Stimulated activated naive B cell treated with anti-CD40 and anti-IgM and Interleukin-4, amounts not matched to agents 10 μg/mL and 1 μg/mL and 100 μg/mL, for 72 hours (primary cell): Measurements from ENCODE around the gene ZNF14.
"Not testable (repeated sequence)": the region's sequence is repeated elsewhere in the genome, so short reads cannot be mapped to it uniquely, and the experiment has no call there.

Experiments used
- ATAC-seq, 2 donors: fragments of 150-1000 bp; cut with Tn5 transposase; replicated peaks; 2 replicates each; pipeline ENCODE4 v1.10.0; 2021; ENCODE audit warnings: moderate library complexity in 1 of 2
- DNase-seq: peaks from one replicate; pipeline ENCODE4 v3.0.0; 2021
- H3K27ac Mint-ChIP-seq: one replicate; pipeline ENCODE4 v1.8.0; 2022; ENCODE audit warnings: mild to moderate bottlenecking, mixed read lengths
- H3K27me3 Mint-ChIP-seq, 2 donors: one replicate each; pipeline ENCODE4 v1.8.0; 2022; ENCODE audit warnings: mixed read lengths in 2 of 2
- H3K36me3 Mint-ChIP-seq, 2 donors: one replicate each; pipeline ENCODE4 v1.8.0; 2022; ENCODE audit warnings: mixed read lengths in 2 of 2, mild to moderate bottlenecking in 1 of 2
- H3K4me1 Mint-ChIP-seq, 2 donors: one replicate each; pipeline ENCODE4 v1.8.0; 2022; ENCODE audit warnings: mixed read lengths in 2 of 2, mild to moderate bottlenecking in 1 of 2
- H3K4me3 Mint-ChIP-seq, 2 donors: one replicate each; pipeline ENCODE4 v1.8.0; 2022; ENCODE audit warnings: mild to moderate bottlenecking in 2 of 2, mixed read lengths in 2 of 2, moderate library complexity in 1 of 2
- H3K9me3 Mint-ChIP-seq, 2 donors: one replicate each; pipeline ENCODE4 v1.8.0; 2022; ENCODE audit warnings: mixed read lengths in 2 of 2, mild to moderate bottlenecking in 1 of 2

ZNF14 gene

GRCh38 chr19:19732579-19733501 is at the start of gene ZNF14:
Gene ZNF14 (minus strand): TSS chr19:19733112. CDS start chr19:19732958, 154 bp downstream.
- Mint-ChIP-seq H3K9me3 (no peaks in the 10 kb centered on the region), H3K36me3 (peaks cover 29 to 36% of the 10 kb centered on the region in 2 donors), H3K27me3 (no peaks in the 10 kb centered on the region), H3K4me3 (peak within 1 kb of the TSS; percentile 94 to 99), H3K4me1 (peaks cover 9 to 26% of the 10 kb centered on the region in 2 donors), H3K27ac (peak within 1 kb of the TSS; percentile 98)
- DNase-seq (peak; percentile 93), ATAC-seq (peak; percentile 99 to 100)

DNA sequence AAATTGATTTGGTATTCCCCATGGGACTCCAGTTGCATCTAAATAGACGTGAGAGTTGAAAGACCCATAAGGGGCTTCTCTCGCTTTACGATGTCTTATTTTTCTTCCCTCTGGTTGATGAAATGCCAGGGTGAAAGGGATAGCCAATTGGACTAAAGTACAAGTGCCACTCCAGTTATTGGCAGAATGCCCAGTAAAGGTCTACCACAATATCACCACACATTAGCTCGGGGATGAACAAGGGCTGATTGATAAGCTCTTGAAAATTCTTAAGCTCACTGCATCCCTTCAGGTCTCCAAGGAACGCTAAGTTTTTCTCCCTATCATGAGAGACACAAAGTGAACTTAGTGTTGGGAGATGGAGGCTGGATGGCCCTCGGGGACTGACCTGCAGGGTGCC is 48.9 kb upstream of the ZNF14 start:
- not testable (repeated sequence) for ATAC-seq, H3K27me3 Mint-ChIP-seq, H3K27ac Mint-ChIP-seq, H3K4me3 Mint-ChIP-seq, H3K9me3 Mint-ChIP-seq, DNase-seq
- Mint-ChIP-seq H3K4me1 (peaks cover 29 to 68% of the 10 kb centered on the region in 2 donors), H3K36me3 (peaks cover 46 to 72% of the 10 kb centered on the region in 2 donors)

DNA sequence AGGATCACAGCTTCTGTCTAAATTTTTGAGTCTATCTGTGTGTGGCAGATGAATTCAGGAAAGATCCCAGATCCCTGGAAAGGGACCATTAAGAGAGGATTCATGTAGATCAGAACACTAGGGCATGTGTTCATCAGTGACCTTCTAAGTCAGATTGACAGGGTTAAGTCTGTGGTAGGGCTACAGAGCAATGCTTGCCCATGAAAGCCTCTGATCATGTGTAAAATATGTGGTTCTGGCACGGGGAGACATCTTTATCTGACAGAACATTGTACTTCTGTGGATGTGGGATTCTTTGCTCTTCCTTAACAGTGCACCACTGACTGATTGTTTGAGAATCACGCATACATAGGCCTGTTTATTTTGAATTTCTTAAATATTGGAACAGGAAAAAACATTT is 45.8 kb upstream of the ZNF14 start:
- H3K27me3 Mint-ChIP-seq: no peaks in the 10 kb centered on the region
- no peak for DNase-seq
- H3K36me3 Mint-ChIP-seq: peaks cover 24 to 48% of the 10 kb centered on the region in 2 donors
- H3K4me1 Mint-ChIP-seq: peaks cover 26 to 52% of the 10 kb centered on the region in 2 donors
- H3K27ac Mint-ChIP-seq: peak overlapping the region; percentile 0
- no peak for ATAC-seq
- H3K9me3 Mint-ChIP-seq: peaks cover 2 to 8% of the 10 kb centered on the region in 2 donors
- peak overlapping the region; percentile 92 to 99 for H3K4me3 Mint-ChIP-seq

DNA sequence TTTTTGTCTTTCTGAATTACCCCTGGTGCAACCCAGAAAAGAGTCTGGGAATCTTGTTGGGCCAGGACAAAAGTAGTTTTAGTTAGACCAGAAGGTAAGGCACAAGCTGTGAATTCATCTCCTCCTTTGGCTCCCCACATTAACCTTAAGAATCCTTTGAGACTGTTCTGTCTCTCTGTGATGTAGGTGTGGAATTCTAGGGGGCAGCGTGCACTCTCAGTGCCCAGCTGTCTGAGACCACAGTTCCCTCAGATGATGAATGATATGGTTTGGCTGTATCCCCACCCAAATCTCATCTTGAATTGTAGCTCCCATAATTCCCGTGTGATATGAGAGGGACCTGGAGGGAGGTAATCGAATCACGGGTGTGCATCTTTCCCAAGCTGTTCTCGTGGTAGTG is 44.8 kb upstream of the ZNF14 start:
- H3K4me1 Mint-ChIP-seq: peaks cover 23 to 46% of the 10 kb centered on the region in 2 donors
- ATAC-seq: no peak

GRCh38 chr19:19776206-19777008 is 43.5 kb upstream of the ZNF14 start:
- Mint-ChIP-seq H3K36me3 (peaks cover 19 to 32% of the 10 kb centered on the region in 2 donors), H3K4me1 (peaks cover 21 to 40% of the 10 kb centered on the region in 2 donors), H3K4me3 (peak overlapping the region; percentile 92 to 99), H3K27ac (peak overlapping the region; percentile 94), H3K27me3 (no peaks in the 10 kb centered on the region), H3K9me3 (peaks cover 2 to 8% of the 10 kb centered on the region in 2 donors)
- ATAC-seq (peak; percentile 98 to 99), DNase-seq (peak; percentile 96)

More for the DNA sequence above, 44.8 kb upstream of the ZNF14 start:
- H3K27ac Mint-ChIP-seq: no peak overlapping the region
- H3K9me3 Mint-ChIP-seq: peaks cover 2 to 8% of the 10 kb centered on the region in 2 donors
- no peaks in the 10 kb centered on the region for H3K27me3 Mint-ChIP-seq
- peaks cover 21 to 43% of the 10 kb centered on the region in 2 donors for H3K36me3 Mint-ChIP-seq
- peak overlapping the region; percentile 92 to 99 for H3K4me3 Mint-ChIP-seq
- DNase-seq: no peak

DNA sequence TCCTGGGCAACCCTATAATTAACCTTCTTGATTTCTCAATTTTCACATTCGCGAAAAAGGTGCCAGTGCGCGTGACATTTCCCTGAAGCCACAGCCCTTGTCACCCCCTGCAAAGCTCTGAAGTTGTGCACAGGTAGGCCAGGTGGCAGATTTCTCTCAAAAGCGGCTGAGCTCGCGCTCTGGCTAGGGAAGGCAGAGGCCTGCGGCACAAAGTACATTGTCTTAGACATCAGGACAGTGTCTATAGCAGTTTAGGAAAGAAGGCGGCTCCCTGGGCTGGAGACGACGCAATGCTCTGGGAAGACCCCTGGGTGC is 42.9 kb upstream of the ZNF14 start:
- Mint-ChIP-seq H3K36me3 (peaks cover 19 to 32% of the 10 kb centered on the region in 2 donors), H3K4me1 (peaks cover 21 to 42% of the 10 kb centered on the region in 2 donors), H3K9me3 (peaks cover 2 to 8% of the 10 kb centered on the region in 2 donors), H3K27me3 (no peaks in the 10 kb centered on the region), H3K4me3 (peak overlapping the region; percentile 92 to 99), H3K27ac (peak overlapping the region; percentile 94)
- no peak for DNase-seq
- peak; percentile 17 to 21 for ATAC-seq

GRCh38 chr19:19774354-19775033 is 41.6 kb upstream of the ZNF14 start:
- Mint-ChIP-seq H3K36me3 (peaks cover 16 to 23% of the 10 kb centered on the region in 2 donors), H3K9me3 (peaks cover 2 to 8% of the 10 kb centered on the region in 2 donors), H3K4me3 (no peak overlapping the region), H3K4me1 (peaks cover 21 to 42% of the 10 kb centered on the region in 2 donors), H3K27ac (no peak overlapping the region), H3K27me3 (no peaks in the 10 kb centered on the region)
- ATAC-seq: no peak
- no peak for DNase-seq

DNA sequence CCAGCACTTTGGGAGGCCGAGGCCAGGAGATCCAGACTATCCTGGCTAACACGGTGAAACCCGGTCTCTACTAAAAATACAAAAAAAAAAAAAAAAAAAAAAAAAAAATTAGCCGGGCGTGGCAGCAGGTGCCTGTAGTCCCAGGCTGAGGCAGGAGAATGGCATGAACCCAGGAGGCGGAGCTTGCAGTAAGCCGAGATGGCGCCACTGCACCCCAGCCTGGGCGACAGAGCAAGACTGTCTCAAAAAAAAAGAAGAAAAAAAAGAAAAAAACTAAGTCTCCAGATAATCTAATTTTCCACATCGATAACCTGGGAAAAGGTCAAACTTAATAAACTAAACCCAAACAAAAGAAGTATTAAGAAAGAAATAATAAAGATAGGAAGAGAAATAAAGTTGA is 39.1 kb upstream of the ZNF14 start:
- H3K27ac Mint-ChIP-seq, H3K4me3 Mint-ChIP-seq, ATAC-seq: not testable (repeated sequence)

GRCh38 chr19:19769971-19770370 is 37.1 kb upstream of the ZNF14 start:
- H3K9me3 Mint-ChIP-seq, H3K27me3 Mint-ChIP-seq, DNase-seq, H3K4me1 Mint-ChIP-seq, H3K4me3 Mint-ChIP-seq, ATAC-seq, H3K27ac Mint-ChIP-seq, H3K36me3 Mint-ChIP-seq: not testable (repeated sequence)

More for the DNA sequence above, 39.1 kb upstream of the ZNF14 start:
- H3K36me3 Mint-ChIP-seq, H3K9me3 Mint-ChIP-seq, H3K27me3 Mint-ChIP-seq, DNase-seq: not testable (repeated sequence)
- peaks cover 6 to 17% of the 10 kb centered on the region in 2 donors for H3K4me1 Mint-ChIP-seq

GRCh38 chr19:19758164-19758563 is 25.3 kb upstream of the ZNF14 start:
- ATAC-seq: no peak
- no peak for DNase-seq
- Mint-ChIP-seq H3K27ac (no peak overlapping the region), H3K4me3 (no peak overlapping the region), H3K27me3 (no peaks in the 10 kb centered on the region), H3K4me1 (no peaks in the 10 kb centered on the region), H3K36me3 (peaks cover 0 to 2% of the 10 kb centered on the region in 2 donors), H3K9me3 (peaks cover 0 to 1% of the 10 kb centered on the region in 2 donors)

GRCh38 chr19:19752760-19753403 is 20.0 kb upstream of the ZNF14 start:
- H3K36me3 Mint-ChIP-seq: no peaks in the 10 kb centered on the region
- no peaks in the 10 kb centered on the region for H3K9me3 Mint-ChIP-seq
- no peaks in the 10 kb centered on the region for H3K4me1 Mint-ChIP-seq
- H3K4me3 Mint-ChIP-seq: no peak overlapping the region
- H3K27ac Mint-ChIP-seq: no peak overlapping the region
- H3K27me3 Mint-ChIP-seq: no peaks in the 10 kb centered on the region
- ATAC-seq (no peak), DNase-seq (no peak)

DNA sequence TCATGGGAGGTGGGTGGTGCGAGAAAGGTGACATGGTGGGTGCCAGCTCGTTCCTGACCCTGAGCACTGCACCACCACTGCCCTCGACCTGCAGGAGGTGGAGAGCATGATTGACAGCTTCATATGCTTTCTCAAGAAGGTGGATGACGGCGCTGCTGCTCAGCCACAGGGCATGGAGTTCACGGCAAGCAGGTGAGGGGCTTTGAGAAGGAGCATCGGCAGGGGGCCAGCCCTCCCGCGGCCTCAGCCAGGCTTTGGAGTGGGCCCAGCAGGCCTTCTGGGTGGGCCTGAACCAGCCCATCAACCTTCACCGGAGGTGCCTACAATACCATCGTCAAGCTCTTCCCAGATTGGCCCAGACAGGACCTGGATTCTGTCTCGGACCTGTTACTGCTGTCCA is 18.9 kb upstream of the ZNF14 start:
- ATAC-seq (no peak), DNase-seq (no peak)
- H3K27ac Mint-ChIP-seq: no peak overlapping the region
- no peaks in the 10 kb centered on the region for H3K27me3 Mint-ChIP-seq
- no peak overlapping the region for H3K4me3 Mint-ChIP-seq
- peaks cover 0 to 6% of the 10 kb centered on the region in 2 donors for H3K4me1 Mint-ChIP-seq
- no peaks in the 10 kb centered on the region for H3K9me3 Mint-ChIP-seq
- no peaks in the 10 kb centered on the region for H3K36me3 Mint-ChIP-seq

DNA sequence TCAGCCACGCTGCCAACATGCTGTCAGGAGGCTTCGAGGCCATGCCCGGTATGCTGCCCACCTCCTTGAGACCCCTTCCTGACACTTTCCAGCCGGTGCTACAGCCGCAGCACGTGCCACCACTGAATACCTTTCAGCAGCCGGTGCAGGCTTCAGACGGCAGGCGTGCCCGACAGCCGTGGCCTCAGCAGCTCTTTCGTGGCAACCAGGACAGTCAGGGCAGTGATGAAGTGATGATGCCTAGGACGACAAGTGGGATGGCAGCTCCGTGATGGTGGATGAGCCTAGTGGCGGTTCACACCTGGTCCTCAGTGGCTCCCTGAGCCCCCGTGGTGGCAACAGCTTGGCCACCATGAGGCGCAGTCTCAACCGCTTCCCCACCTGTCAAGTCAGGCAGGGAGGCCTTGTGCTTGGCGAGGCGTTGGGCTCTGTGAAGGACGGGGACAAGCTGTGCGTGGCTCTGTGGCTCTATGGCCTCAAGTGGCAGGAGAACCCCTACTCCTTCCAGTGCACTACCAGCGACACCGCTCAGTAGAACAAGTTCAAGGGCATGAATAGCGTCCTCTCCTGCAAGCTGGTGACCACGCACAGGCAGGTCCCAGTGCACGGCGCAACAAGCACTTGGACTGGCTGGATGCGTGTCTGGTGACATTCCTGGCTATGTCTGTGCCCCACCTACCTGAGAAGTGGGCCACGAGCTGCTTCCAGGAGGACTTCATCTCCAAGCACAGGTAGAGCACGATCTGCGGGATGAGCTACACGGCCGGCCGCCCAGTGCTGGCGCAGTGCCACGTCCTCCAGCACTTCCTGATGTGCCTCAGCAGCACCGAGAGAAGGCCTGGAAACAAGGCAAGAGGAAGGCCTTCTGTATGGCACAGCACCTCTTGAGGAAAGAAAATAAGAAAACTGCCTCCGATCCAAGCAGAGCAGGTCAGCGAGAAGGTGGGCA is 18.2 kb upstream of the ZNF14 start:
- H3K36me3 Mint-ChIP-seq: no peaks in the 10 kb centered on the region
- no peak overlapping the region for H3K27ac Mint-ChIP-seq
- H3K4me3 Mint-ChIP-seq: no peak overlapping the region
- no peak for DNase-seq
- peaks cover 0 to 12% of the 10 kb centered on the region in 2 donors for H3K4me1 Mint-ChIP-seq
- no peak for ATAC-seq
- no peaks in the 10 kb centered on the region for H3K9me3 Mint-ChIP-seq
- H3K27me3 Mint-ChIP-seq: no peaks in the 10 kb centered on the region
